BLaER1 treated with 17β-estradiol and CSF1 and Interleukin-3, amounts not matched to agents 10 nM and 100 nM (cell line): Measurements from ENCODE around the gene TNIK.
"Not testable (repeated sequence)": the region's sequence is repeated elsewhere in the genome, so short reads cannot be mapped to it uniquely, and the experiment has no call there.

Experiments used
- H3K27ac ChIP-seq, 11 experiments: shearing (Covaris generic); formaldehyde crosslinking; 2 replicates each; pipeline ENCODE4 v1.8.1; 2022
- H3K27me3 ChIP-seq, 11 experiments: shearing (Covaris generic); formaldehyde crosslinking; 2 replicates each; pipeline ENCODE4 v1.8.1; 2022
- H3K36me3 ChIP-seq, 11 experiments: shearing (Covaris generic); formaldehyde crosslinking; 2 replicates each; pipeline ENCODE4 v1.8.1; 2022
- H3K4me1 ChIP-seq, 10 experiments: shearing (Covaris generic); formaldehyde crosslinking; 2 replicates each; pipeline ENCODE4 v1.8.1; 2022
- H3K4me2 ChIP-seq, 11 experiments: shearing (Covaris generic); formaldehyde crosslinking; 2 replicates each; pipeline ENCODE4 v1.8.1; 2022
- H3K4me3 ChIP-seq, 10 experiments: shearing (Covaris generic); formaldehyde crosslinking; 2 replicates each; pipeline ENCODE4 v1.8.1; 2022
- H3K9ac ChIP-seq, 11 experiments: shearing (Covaris generic); formaldehyde crosslinking; 2 replicates each; pipeline ENCODE4 v1.8.1; 2022
- H3K9me3 ChIP-seq, 11 experiments: shearing (Covaris generic); formaldehyde crosslinking; replicated peaks in 1 of 11; 2 replicates each; pipeline ENCODE4 v1.8.1; 2022
- H4K20me1 ChIP-seq, 11 experiments: shearing (Covaris generic); formaldehyde crosslinking; 2 replicates each; pipeline ENCODE4 v1.8.1; 2022
- Cebpa-rat ChIP-seq, 11 experiments: shearing (Covaris generic); IDR thresholded peaks; 2 replicates each; pipeline ENCODE4 v1.8.1; 2022

The TNIK gene

GRCh38 chr3:171435757-171436156 is 24.4 kb downstream of the TNIK start:
- no peak overlapping the region for H3K4me2 ChIP-seq
- H3K27ac ChIP-seq, result no peak overlapping the region
- H3K9me3 ChIP-seq, result no peaks in the 10 kb centered on the region
- H3K9ac ChIP-seq, result no peak overlapping the region
- no peak for TF ChIP-seq Cebpa-rat (IDR thresholded peaks at IDR 0.05)
- no peak overlapping the region for H3K4me3 ChIP-seq
- no peaks in the 10 kb centered on the region for H3K4me1 ChIP-seq
- no peaks in the 10 kb centered on the region for H3K27me3 ChIP-seq
- H4K20me1 ChIP-seq, result 0 out of 22 replicates have a peak, but pooled peaks cover 0 to 3% (median 0%) of the 10 kb centered on the region in 11 experiments
- H3K36me3 ChIP-seq, result no peaks in the 10 kb centered on the region

- Histone ChIP-seq H3K4me2 (no peak overlapping the region), H3K27me3 (no peaks in the 10 kb centered on the region), H4K20me1 (0 out of 22 replicates have a peak, but pooled peaks cover 0 to 3% (median 0%) of the 10 kb centered on the region in 11 experiments), H3K4me1 (no peaks in the 10 kb centered on the region), H3K9ac (no peak overlapping the region), H3K27ac (no peak overlapping the region), H3K36me3 (no peaks in the 10 kb centered on the region), H3K9me3 (no peaks in the 10 kb centered on the region), H3K4me3 (no peak overlapping the region)
- no peak for TF ChIP-seq Cebpa-rat (IDR thresholded peaks at IDR 0.05)
Measured at GRCh38 chr3:171435143-171435542, 25.1 kb downstream of the TNIK start.

- Histone ChIP-seq H3K4me2 (no peak overlapping the region), H4K20me1 (peaks cover 0 to 3% (median 0%) of the 10 kb centered on the region in 11 experiments; a peak in 1 of 22 replicates), H3K27ac (no peak overlapping the region), H3K9me3 (no peaks in the 10 kb centered on the region), H3K36me3 (no peaks in the 10 kb centered on the region), H3K4me3 (no peak overlapping the region), H3K4me1 (no peaks in the 10 kb centered on the region), H3K27me3 (no peaks in the 10 kb centered on the region), H3K9ac (no peak overlapping the region)
- no peak for TF ChIP-seq Cebpa-rat (IDR thresholded peaks at IDR 0.05)
Measured at GRCh38 chr3:171432548-171432947, 27.7 kb downstream of the TNIK start.

GRCh38 chr3:171431550-171431949 is 28.7 kb downstream of the TNIK start:
- peaks cover 0 to 3% (median 0%) of the 10 kb centered on the region in 11 experiments; a peak in 1 of 22 replicates for H4K20me1 ChIP-seq
- no peaks in the 10 kb centered on the region for H3K9me3 ChIP-seq
- H3K4me1 ChIP-seq, result no peaks in the 10 kb centered on the region
- H3K36me3 ChIP-seq, result no peaks in the 10 kb centered on the region
- no peak overlapping the region for H3K27ac ChIP-seq
- no peak for TF ChIP-seq Cebpa-rat (IDR thresholded peaks at IDR 0.05)
- no peak overlapping the region for H3K4me2 ChIP-seq
- H3K4me3 ChIP-seq, result no peak overlapping the region
- no peak overlapping the region for H3K9ac ChIP-seq
- no peaks in the 10 kb centered on the region for H3K27me3 ChIP-seq

GRCh38 chr3:171430530-171430929 is 29.7 kb downstream of the TNIK start:
- Histone ChIP-seq H3K27me3 (no peaks in the 10 kb centered on the region), H3K9me3 (no peaks in the 10 kb centered on the region), H3K4me2 (no peak overlapping the region), H3K4me1 (no peaks in the 10 kb centered on the region), H3K27ac (no peak overlapping the region), H3K36me3 (no peaks in the 10 kb centered on the region), H4K20me1 (peaks cover 0 to 3% (median 0%) of the 10 kb centered on the region in 11 experiments; a peak in 1 of 22 replicates), H3K9ac (no peak overlapping the region), H3K4me3 (no peak overlapping the region)
- TF ChIP-seq Cebpa-rat (IDR thresholded peaks at IDR 0.05), result no peak

- Histone ChIP-seq H3K9ac (no peak overlapping the region), H3K4me3 (no peak overlapping the region), H3K9me3 (no peaks in the 10 kb centered on the region), H3K27me3 (no peaks in the 10 kb centered on the region), H3K4me2 (no peak overlapping the region), H4K20me1 (no peaks in the 10 kb centered on the region; a peak in 1 of 22 replicates), H3K27ac (no peak overlapping the region), H3K4me1 (no peaks in the 10 kb centered on the region), H3K36me3 (no peaks in the 10 kb centered on the region)
- no peak for TF ChIP-seq Cebpa-rat (IDR thresholded peaks at IDR 0.05)
Measured at GRCh38 chr3:171429635-171430034, 30.6 kb downstream of the TNIK start.

GRCh38 chr3:171428892-171429291 is 31.3 kb downstream of the TNIK start:
- no peaks in the 10 kb centered on the region; a peak in 1 of 22 replicates for H4K20me1 ChIP-seq
- H3K9ac ChIP-seq, result no peak overlapping the region
- H3K36me3 ChIP-seq, result no peaks in the 10 kb centered on the region
- TF ChIP-seq Cebpa-rat (IDR thresholded peaks at IDR 0.05), result no peak
- no peak overlapping the region for H3K4me2 ChIP-seq
- no peak overlapping the region for H3K4me3 ChIP-seq
- no peaks in the 10 kb centered on the region for H3K4me1 ChIP-seq
- no peaks in the 10 kb centered on the region for H3K9me3 ChIP-seq
- H3K27me3 ChIP-seq, result no peaks in the 10 kb centered on the region
- H3K27ac ChIP-seq, result no peak overlapping the region

- H3K4me2 ChIP-seq, result no peak overlapping the region
- H3K4me1 ChIP-seq, result no peaks in the 10 kb centered on the region
Measured at GRCh38 chr3:171428321-171428787, 31.9 kb downstream of the TNIK start.

GRCh38 chr3:171427771-171428320 is 32.4 kb downstream of the TNIK start:
- Histone ChIP-seq H3K4me3 (no peak overlapping the region), H3K36me3 (no peaks in the 10 kb centered on the region), H3K9me3 (peaks cover 0 to 1% (median 0%) of the 10 kb centered on the region in 11 experiments; a peak in 1 of 22 replicates), H3K4me1 (no peaks in the 10 kb centered on the region), H3K27ac (no peak overlapping the region), H3K27me3 (no peaks in the 10 kb centered on the region), H4K20me1 (no peaks in the 10 kb centered on the region; a peak in 1 of 22 replicates), H3K4me2 (no peak overlapping the region), H3K9ac (no peak overlapping the region)
- no peak for TF ChIP-seq Cebpa-rat (IDR thresholded peaks at IDR 0.05)

More at GRCh38 chr3:171428321-171428787, 31.9 kb downstream of the TNIK start:
- H3K27ac ChIP-seq, result no peak overlapping the region
- no peaks in the 10 kb centered on the region; a peak in 1 of 22 replicates for H4K20me1 ChIP-seq
- no peak for TF ChIP-seq Cebpa-rat (IDR thresholded peaks at IDR 0.05)
- H3K36me3 ChIP-seq, result no peaks in the 10 kb centered on the region
- H3K9me3 ChIP-seq, result no peaks in the 10 kb centered on the region
- H3K9ac ChIP-seq, result no peak overlapping the region
- H3K27me3 ChIP-seq, result no peaks in the 10 kb centered on the region
- no peak overlapping the region for H3K4me3 ChIP-seq

GRCh38 chr3:171424063-171424462 is 36.1 kb downstream of the TNIK start:
- H3K9ac ChIP-seq, H3K4me1 ChIP-seq, H3K27me3 ChIP-seq: not testable (repeated sequence)

GRCh38 chr3:171422855-171423254 is 37.4 kb downstream of the TNIK start:
- H4K20me1 ChIP-seq, H3K4me3 ChIP-seq, H3K27ac ChIP-seq, H3K4me2 ChIP-seq, H3K27me3 ChIP-seq, H3K9me3 ChIP-seq, H3K9ac ChIP-seq, H3K36me3 ChIP-seq, H3K4me1 ChIP-seq: not testable (repeated sequence)

More at GRCh38 chr3:171424063-171424462, 36.1 kb downstream of the TNIK start:
- H3K4me3 ChIP-seq, H3K4me2 ChIP-seq, H4K20me1 ChIP-seq, H3K9me3 ChIP-seq, H3K36me3 ChIP-seq, H3K27ac ChIP-seq: not testable (repeated sequence)
